ENCODE data around the gene ITGAV.

The ITGAV gene

GRCh38 chr2:186589612-186590349 lies at the start of gene ITGAV:
TSS of gene ITGAV (plus strand) at chr2:186590056. CDS start at chr2:186590339, 283 bp downstream.
- DNase-seq (ENCODE audit: low spot score), result peak; percentile 92
- in situ Hi-C loops (cut with MboI; ENCODE audit: low sequenced_read_pairs, unreplicated experiment), result no loop called here
- TF ChIP-seq CTCF (IDR thresholded peaks at IDR 0.05; ENCODE audit: borderline replicate concordance, control extremely low read depth, extremely low read depth, insufficient read depth, missing control alignments), result no peak

- no peak for DNase-seq (ENCODE audit: low spot score)
- in situ Hi-C loops (cut with MboI; ENCODE audit: low sequenced_read_pairs, unreplicated experiment), result no loop called here
- no peak for TF ChIP-seq CTCF (IDR thresholded peaks at IDR 0.05; ENCODE audit: borderline replicate concordance, control extremely low read depth, extremely low read depth, insufficient read depth, missing control alignments)
Measured at GRCh38 chr2:186540941-186541340, 48.9 kb upstream of the ITGAV start.

GRCh38 chr2:186542002-186542401 lies 47.9 kb upstream of the ITGAV start:
- TF ChIP-seq CTCF (IDR thresholded peaks at IDR 0.05; ENCODE audit: borderline replicate concordance, control extremely low read depth, extremely low read depth, insufficient read depth, missing control alignments), result no peak
- no peak for DNase-seq (ENCODE audit: low spot score)
- in situ Hi-C loops (cut with MboI; ENCODE audit: low sequenced_read_pairs, unreplicated experiment), result no loop called here

GRCh38 chr2:186543561-186544131 lies 46.2 kb upstream of the ITGAV start:
- no peak for TF ChIP-seq CTCF (IDR thresholded peaks at IDR 0.05; ENCODE audit: borderline replicate concordance, control extremely low read depth, extremely low read depth, insufficient read depth, missing control alignments)
- in situ Hi-C loops (cut with MboI; ENCODE audit: low sequenced_read_pairs, unreplicated experiment), result no loop called here
- no peak for DNase-seq (ENCODE audit: low spot score)

- TF ChIP-seq CTCF (IDR thresholded peaks at IDR 0.05; ENCODE audit: borderline replicate concordance, control extremely low read depth, extremely low read depth, insufficient read depth, missing control alignments), result no peak
- in situ Hi-C loops (cut with MboI; ENCODE audit: low sequenced_read_pairs, unreplicated experiment), result no loop called here
- no peak for DNase-seq (ENCODE audit: low spot score)
Measured at GRCh38 chr2:186544255-186544675, 45.6 kb upstream of the ITGAV start.

- no peak for TF ChIP-seq CTCF (IDR thresholded peaks at IDR 0.05; ENCODE audit: borderline replicate concordance, control extremely low read depth, extremely low read depth, insufficient read depth, missing control alignments)
- in situ Hi-C loops (cut with MboI; ENCODE audit: low sequenced_read_pairs, unreplicated experiment), result no loop called here
- no peak for DNase-seq (ENCODE audit: low spot score)
Measured at GRCh38 chr2:186546846-186547245, 43.0 kb upstream of the ITGAV start.
